Coronary artery (tissue), 2 donors: ENCODE results near the gene LMTK3.

Experiments
- DNase-seq: peaks from one replicate; pipeline ENCODE4 v3.0.0-alpha.2; 2017; ENCODE audit warnings: low spot score
- H3K27ac ChIP-seq, 2 donors: fragments of 200-600 bp; sonication (generic); one replicate each; pipeline ENCODE4 v1.5.1; 2016 to 2019
- H3K4me3 ChIP-seq: fragments of 200-600 bp; sonication (generic); 2 replicates; pipeline ENCODE4 v1.5.1; 2016; ENCODE audit warnings: mild to moderate bottlenecking, moderate library complexity
- TF ChIP-seq, protein P1 (sequence below): fragments of 200-600 bp; sonication (generic); IDR thresholded peaks from one replicate; pipeline ENCODE4 v1.5.1; 2019; ENCODE audit warnings: antibody characterized with exemption

LMTK3 gene

DNA sequence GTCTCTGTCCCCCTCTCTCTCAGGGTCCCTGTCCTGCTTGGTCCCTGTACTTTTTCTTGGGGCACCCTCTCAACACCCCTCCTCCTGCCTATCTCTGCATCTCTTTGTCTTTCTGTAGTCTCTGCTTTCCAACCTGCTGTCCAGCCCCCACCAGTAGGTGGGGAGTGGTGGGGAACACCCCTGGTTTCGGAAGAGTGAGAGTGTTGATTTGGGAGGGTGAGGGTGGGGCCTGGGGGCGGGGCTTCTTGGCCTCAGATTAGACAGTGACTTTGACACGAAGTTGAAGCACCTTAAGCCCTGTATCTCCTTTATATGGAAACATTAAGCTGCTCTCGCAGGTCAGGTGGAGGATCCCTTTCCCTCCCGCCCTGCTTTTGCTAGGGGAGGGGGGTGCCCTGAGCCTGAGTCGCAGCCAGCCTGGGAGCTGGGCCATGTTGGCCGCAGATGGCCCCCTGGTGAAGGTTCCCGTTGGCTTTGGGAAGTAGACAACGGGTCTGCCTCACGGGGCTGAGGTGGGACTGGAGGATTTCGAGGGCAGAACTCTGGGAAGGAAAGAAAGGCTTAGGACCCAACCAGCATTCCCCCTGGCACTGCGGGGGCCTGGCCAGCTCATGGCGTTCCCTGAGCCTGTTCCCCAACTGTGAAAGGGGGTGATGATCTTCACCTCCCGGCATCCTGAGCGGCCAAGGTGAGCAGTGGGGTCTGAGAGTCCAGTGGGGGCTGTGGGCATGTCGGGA is 56.3 kb downstream of the LMTK3 start, which contains the start of gene KCNJ14:
TSS of gene KCNJ14 (plus strand) at position 404 of the 737 bp plus-strand sequence. CDS start 6,151 bp downstream, outside the sequence.
- TF ChIP-seq, protein P1, sequence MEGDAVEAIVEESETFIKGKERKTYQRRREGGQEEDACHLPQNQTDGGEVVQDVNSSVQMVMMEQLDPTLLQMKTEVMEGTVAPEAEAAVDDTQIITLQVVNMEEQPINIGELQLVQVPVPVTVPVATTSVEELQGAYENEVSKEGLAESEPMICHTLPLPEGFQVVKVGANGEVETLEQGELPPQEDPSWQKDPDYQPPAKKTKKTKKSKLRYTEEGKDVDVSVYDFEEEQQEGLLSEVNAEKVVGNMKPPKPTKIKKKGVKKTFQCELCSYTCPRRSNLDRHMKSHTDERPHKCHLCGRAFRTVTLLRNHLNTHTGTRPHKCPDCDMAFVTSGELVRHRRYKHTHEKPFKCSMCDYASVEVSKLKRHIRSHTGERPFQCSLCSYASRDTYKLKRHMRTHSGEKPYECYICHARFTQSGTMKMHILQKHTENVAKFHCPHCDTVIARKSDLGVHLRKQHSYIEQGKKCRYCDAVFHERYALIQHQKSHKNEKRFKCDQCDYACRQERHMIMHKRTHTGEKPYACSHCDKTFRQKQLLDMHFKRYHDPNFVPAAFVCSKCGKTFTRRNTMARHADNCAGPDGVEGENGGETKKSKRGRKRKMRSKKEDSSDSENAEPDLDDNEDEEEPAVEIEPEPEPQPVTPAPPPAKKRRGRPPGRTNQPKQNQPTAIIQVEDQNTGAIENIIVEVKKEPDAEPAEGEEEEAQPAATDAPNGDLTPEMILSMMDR: no peak
- DNase-seq: no peak
- H3K4me3 ChIP-seq: no peak within 1 kb of the TSS
- H3K27ac ChIP-seq: no peak within 1 kb of the TSS

GRCh38 chr19:48454150-48454730 is 57.4 kb downstream of the LMTK3 start:
- TF ChIP-seq, protein P1: no peak
- no peak for DNase-seq
- Histone ChIP-seq H3K4me3 (no peak overlapping the region), H3K27ac (no peak overlapping the region)

DNA sequence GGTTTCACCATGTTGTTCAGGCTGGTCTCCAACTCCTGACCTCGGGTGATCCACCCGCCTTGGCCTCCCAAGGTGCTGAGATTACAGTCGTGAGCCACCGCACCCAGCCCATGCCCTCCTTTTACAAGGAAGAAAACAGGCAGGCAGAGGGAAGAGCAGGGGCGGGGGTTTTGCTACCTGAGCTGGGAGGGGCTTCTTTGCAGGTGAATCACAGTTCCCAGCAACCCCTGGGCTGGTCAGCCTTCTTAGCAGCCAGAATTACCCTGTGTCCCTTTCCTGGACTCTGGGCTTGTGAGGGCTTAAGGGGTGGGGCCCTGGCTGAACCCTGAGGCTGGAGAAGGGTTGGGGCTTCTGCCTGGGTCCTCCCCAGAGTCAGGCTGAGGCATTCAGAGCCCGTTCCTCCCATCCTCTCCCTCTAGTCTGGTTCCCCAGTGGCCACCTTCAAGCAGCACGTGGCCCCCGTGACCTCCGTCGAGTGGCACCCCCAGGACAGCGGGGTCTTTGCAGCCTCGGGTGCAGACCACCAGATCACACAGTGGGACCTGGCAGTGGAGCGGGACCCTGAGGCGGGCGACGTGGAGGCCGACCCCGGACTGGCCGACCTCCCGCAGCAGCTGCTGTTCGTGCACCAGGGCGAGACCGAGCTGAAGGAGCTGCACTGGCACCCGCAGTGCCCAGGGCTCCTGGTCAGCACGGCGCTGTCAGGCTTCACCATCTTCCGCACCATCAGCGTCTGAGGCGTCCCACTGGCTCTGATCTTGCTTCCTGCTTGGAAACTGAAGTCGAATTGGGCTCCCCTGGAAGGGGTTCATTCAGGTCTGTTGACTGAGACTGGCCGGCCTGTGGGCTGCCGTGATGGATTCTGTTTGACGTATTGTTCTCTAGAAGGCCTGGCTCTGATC is 59.1 kb downstream of the LMTK3 start:
- Histone ChIP-seq H3K27ac (no peak overlapping the region), H3K4me3 (no peak overlapping the region)
- TF ChIP-seq, protein P1: no peak
- DNase-seq: no peak

GRCh38 chr19:48451624-48452023 is 60.0 kb downstream of the LMTK3 start:
- no peak overlapping the region for H3K4me3 ChIP-seq
- H3K27ac ChIP-seq: no peak overlapping the region
- no peak for DNase-seq
- TF ChIP-seq, protein P1: no peak

- TF ChIP-seq, protein P1: no peak
- Histone ChIP-seq H3K27ac (no peak overlapping the region), H3K4me3 (no peak overlapping the region)
- DNase-seq: no peak
These were observed 60.8 kb downstream of the LMTK3 start for GRCh38 chr19:48450863-48451262.

DNA sequence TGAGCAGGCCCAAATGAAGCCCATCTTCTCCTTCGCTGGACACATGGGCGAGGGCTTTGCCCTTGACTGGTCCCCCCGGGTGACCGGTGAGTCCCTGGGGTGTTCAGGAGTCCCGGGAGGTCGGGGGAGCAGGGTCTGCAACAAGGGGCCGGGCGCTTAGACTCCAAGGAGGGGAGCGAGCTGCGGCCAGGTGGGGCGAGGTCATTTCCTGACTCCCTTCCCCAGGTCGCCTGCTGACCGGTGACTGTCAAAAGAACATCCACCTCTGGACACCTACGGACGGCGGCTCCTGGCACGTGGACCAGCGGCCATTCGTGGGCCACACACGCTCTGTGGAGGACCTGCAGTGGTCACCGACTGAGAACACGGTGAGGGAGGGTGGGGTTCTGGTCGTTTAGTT is 61.2 kb downstream of the LMTK3 start:
- TF ChIP-seq, protein P1: no peak
- no peak overlapping the region for H3K4me3 ChIP-seq
- no peak for DNase-seq
- no peak overlapping the region for H3K27ac ChIP-seq
